ENCODE measurements around the gene ZNF385A. TPM values are rescaled to one million over a fixed set of nuclear protein-coding genes. Genes with fewer than 3 reads are reported as not detected.
A peak's percentile ranks its signal among the peaks of the same experiment; 100 is the strongest.

Gene ZNF385A
- total and polyA plus RNA-seq, 4 donors: 4.1 to 27.6 (median 16.8) TPM

DNA sequence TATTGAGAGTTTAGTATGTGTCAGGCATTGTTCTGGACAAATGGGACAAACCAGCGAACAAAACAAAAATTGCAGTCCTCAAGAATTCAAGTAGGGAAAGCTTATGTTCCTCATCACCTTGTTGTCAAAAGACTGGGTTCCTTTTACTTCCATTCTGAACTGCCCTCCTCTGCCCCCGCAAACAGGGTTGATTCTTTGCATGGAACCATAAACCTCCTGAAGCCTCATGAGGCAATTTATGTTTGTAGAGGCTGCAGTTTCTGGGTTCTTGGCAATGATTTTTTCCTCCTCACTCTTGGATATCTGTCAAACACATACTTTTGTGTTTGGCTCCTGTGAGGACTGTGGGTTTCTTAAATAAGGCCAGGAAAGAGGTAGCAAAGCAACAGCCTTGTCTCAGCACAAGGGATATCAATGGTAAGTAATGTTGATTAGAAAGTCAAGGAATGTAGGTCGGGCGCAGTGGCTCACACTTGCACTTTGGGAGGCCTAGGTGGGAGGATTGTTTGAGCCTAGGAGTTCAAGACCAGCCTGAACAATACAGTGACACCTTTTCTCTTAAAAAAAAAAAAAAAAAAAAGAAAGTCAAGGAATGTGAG, 45.7 kb downstream of the ZNF385A start:
- 6 to 11% methylated on average over 4 of the region's 4 CpGs for whole genome bisulfite sequencing, 2 donors
- Histone ChIP-seq H3K9me3 (ENCODE audit: control insufficient read depth, low read length) (no peaks in the 10 kb centered on the region), H3K36me3 (ENCODE audit: control insufficient read depth in 1 of 2, insufficient read depth in 2 of 2, low read length in 1 of 2) (peaks cover 4 to 10% of the 10 kb centered on the region in 2 donors), H3K4me3 (ENCODE audit: low read length in 2 of 2) (no peak overlapping the region), H3K4me1 (ENCODE audit: control insufficient read depth in 1 of 2, insufficient read depth in 2 of 2, low read length in 2 of 2) (peaks cover 2 to 4% of the 10 kb centered on the region in 2 donors), H3K27me3 (ENCODE audit: control insufficient read depth in 1 of 2, insufficient read depth in 2 of 2, low read length in 1 of 2) (no peaks in the 10 kb centered on the region), H3K27ac (ENCODE audit: low read depth in 1 of 2, low read length in 2 of 2) (no peak overlapping the region)
- no peak for DNase-seq
- ATAC-seq (ENCODE audit: low FRiP score): no peak
- intact Hi-C loops (cut with DNase I): no loop called here

- intact Hi-C loops (cut with DNase I): loop anchor here in 1 of 2 donors (2.0 kb wide), 1 partner anchor 21 kb away; no protein-coding TSS in a partner anchor
- 6 to 14% methylated on average over 3 of the region's 3 CpGs for WGBS, 2 donors
- peak overlapping the region in 1 of 2 donors; percentile 41 for H3K27ac ChIP-seq (ENCODE audit: low read depth in 1 of 2, low read length in 2 of 2)
- H3K36me3 ChIP-seq (ENCODE audit: control insufficient read depth in 1 of 2, insufficient read depth in 2 of 2, low read length in 1 of 2): peaks cover 2 to 5% of the 10 kb centered on the region in 2 donors
- no peak overlapping the region for H3K4me3 ChIP-seq (ENCODE audit: low read length in 2 of 2)
- ATAC-seq (ENCODE audit: low FRiP score) (peak; percentile 54), DNase-seq (peak in 1 of 2 donors; percentile 75)
- H3K27me3 ChIP-seq (ENCODE audit: control insufficient read depth in 1 of 2, insufficient read depth in 2 of 2, low read length in 1 of 2): no peaks in the 10 kb centered on the region
- H3K4me1 ChIP-seq (ENCODE audit: control insufficient read depth in 1 of 2, insufficient read depth in 2 of 2, low read length in 2 of 2): peaks cover 2 to 4% of the 10 kb centered on the region in 2 donors
- H3K9me3 ChIP-seq (ENCODE audit: control insufficient read depth, low read length): no peaks in the 10 kb centered on the region
These were observed 46.5 kb downstream of the ZNF385A start for GRCh38 chr12:54337854-54338650.

DNA sequence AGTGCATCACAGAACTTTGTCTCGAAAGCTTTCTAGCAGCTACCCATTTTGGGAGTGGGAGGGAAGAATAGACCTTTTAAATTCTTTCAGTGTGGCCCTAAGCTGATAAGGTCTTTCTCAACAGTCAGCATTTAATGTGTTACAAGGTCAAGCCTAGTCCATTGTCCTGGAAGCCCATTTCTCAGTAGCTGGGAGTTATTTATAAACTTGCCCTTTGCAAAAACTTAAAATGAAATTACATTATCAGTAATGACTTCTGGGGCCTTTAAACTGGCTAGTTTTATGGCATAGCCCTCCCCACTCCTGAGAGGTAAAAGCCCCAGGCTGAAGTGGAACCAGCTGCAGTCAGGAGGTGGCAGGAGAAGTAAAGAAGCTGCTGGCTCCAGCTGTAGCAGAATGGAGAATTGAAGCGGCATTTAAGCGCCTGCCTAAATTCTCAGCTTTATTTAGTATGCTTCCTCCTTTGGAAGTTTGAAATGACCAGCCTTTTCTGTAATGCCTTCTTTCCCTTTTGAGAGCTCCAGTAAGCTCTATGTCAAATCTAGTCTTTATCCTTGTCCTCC, 47.2 kb downstream of the ZNF385A start:
- Histone ChIP-seq H3K27ac (ENCODE audit: low read depth in 1 of 2, low read length in 2 of 2) (no peak overlapping the region), H3K4me3 (ENCODE audit: low read length in 2 of 2) (no peak overlapping the region), H3K27me3 (ENCODE audit: control insufficient read depth in 1 of 2, insufficient read depth in 2 of 2, low read length in 1 of 2) (no peaks in the 10 kb centered on the region), H3K4me1 (ENCODE audit: control insufficient read depth in 1 of 2, insufficient read depth in 2 of 2, low read length in 2 of 2) (peaks cover 2 to 4% of the 10 kb centered on the region in 2 donors), H3K36me3 (ENCODE audit: control insufficient read depth in 1 of 2, insufficient read depth in 2 of 2, low read length in 1 of 2) (peaks cover 2 to 4% of the 10 kb centered on the region in 2 donors), H3K9me3 (ENCODE audit: control insufficient read depth, low read length) (no peaks in the 10 kb centered on the region)
- WGBS, 2 donors: 9 to 13% methylated on average over 3 of the region's 3 CpGs
- DNase-seq (no peak), ATAC-seq (ENCODE audit: low FRiP score) (peak; percentile 62)
- intact Hi-C loops (cut with DNase I): loop anchor here in 1 of 2 donors (2.0 kb wide), 1 partner anchor 21 kb away; no protein-coding TSS in a partner anchor

DNA sequence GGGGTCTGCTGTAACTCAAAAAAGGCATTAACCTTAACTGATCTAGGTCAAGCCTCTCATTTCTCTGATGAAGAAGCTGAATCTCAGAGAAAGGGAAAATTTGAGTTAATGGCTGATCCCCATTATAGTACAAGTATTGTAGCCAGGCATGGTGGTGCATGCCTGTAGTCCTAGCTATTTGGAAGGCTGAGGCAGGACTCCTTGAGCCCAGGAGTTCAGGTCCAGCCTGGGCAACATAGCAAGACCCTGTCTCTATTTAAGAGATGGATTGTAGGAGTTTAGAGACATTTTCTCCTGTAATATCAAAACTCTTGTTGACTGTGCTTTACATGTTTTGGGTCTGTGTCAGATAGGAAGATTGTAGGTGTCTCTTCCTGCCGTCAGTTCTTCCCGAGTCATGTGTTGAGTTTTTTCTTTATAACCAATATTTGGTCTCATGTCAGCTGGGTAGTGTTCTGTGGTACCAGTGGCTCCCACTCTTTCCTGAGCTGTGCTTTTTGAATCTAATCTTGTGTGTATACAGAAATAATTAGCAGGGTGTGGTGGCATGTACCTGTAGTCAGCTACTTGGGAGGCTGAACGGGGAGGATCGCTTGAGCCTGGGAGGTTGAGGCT, 51.0 kb downstream of the ZNF385A start:
- H3K9me3 ChIP-seq (ENCODE audit: control insufficient read depth, low read length): no peaks in the 10 kb centered on the region
- peaks cover 0 to 1% of the 10 kb centered on the region in 2 donors for H3K36me3 ChIP-seq (ENCODE audit: control insufficient read depth in 1 of 2, insufficient read depth in 2 of 2, low read length in 1 of 2)
- intact Hi-C loops (cut with DNase I): no loop called here
- no peaks in the 10 kb centered on the region for H3K27me3 ChIP-seq (ENCODE audit: control insufficient read depth in 1 of 2, insufficient read depth in 2 of 2, low read length in 1 of 2)
- ATAC-seq (ENCODE audit: low FRiP score): no peak
- no peak overlapping the region for H3K4me3 ChIP-seq (ENCODE audit: low read length in 2 of 2)
- H3K4me1 ChIP-seq (ENCODE audit: control insufficient read depth in 1 of 2, insufficient read depth in 2 of 2, low read length in 2 of 2): peaks cover 0 to 2% of the 10 kb centered on the region in 2 donors
- 95 to 96% methylated on average over 4 of the region's 4 CpGs for WGBS, 2 donors
- no peak overlapping the region for H3K27ac ChIP-seq (ENCODE audit: low read depth in 1 of 2, low read length in 2 of 2)
- DNase-seq: no peak

DNA sequence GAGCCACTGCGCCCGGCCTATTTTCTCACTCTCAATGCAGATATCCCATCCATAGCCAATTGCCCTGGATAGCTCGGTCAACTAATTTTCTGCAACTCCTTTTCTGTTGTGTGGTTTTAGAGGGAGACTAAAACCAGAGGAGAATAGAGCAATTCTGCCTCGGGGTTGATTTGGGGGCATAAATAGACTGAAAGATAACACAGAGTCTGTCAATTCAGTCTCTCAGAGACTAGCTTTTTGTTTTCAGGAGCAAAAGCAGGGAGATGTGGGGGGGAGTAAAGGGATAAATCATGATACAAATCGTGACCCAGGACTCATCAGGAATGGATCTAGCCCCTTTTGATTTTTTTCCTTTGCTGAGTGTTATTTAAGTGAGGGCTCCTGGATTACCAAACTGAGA, 53.1 kb downstream of the ZNF385A start:
- peaks cover 0 to 1% of the 10 kb centered on the region in 2 donors for H3K36me3 ChIP-seq (ENCODE audit: control insufficient read depth in 1 of 2, insufficient read depth in 2 of 2, low read length in 1 of 2)
- intact Hi-C loops (cut with DNase I): no loop called here
- H3K4me3 ChIP-seq (ENCODE audit: low read length in 2 of 2): no peak overlapping the region
- DNase-seq: no peak
- no peak overlapping the region for H3K27ac ChIP-seq (ENCODE audit: low read depth in 1 of 2, low read length in 2 of 2)
- no peaks in the 10 kb centered on the region for H3K27me3 ChIP-seq (ENCODE audit: control insufficient read depth in 1 of 2, insufficient read depth in 2 of 2, low read length in 1 of 2)
- no peaks in the 10 kb centered on the region for H3K4me1 ChIP-seq (ENCODE audit: control insufficient read depth in 1 of 2, insufficient read depth in 2 of 2, low read length in 2 of 2)
- ATAC-seq (ENCODE audit: low FRiP score): no peak
- H3K9me3 ChIP-seq (ENCODE audit: control insufficient read depth, low read length): no peaks in the 10 kb centered on the region
- WGBS, 2 donors: 74 to 78% methylated on average over 5 of the region's 5 CpGs

DNA sequence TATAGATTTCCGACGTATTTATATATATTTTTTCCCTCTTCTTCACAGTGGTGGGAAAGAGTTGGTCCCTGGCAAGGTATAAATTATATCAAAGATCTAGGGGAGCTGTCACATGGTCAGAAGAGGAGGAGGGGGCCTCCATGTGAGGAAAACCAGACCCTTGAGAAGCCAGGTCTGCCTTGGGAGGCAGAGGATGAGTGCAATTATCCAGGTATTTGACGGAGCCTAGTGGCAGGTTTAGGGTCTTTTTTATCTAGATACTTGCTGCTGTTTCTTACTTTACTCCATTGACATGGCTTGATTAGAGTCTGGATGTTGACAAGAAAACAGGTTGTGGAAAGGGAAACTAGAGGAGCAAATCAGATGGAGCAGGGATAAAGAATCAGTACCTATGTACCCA, 54.1 kb downstream of the ZNF385A start:
- Histone ChIP-seq H3K36me3 (ENCODE audit: control insufficient read depth in 1 of 2, insufficient read depth in 2 of 2, low read length in 1 of 2) (peaks cover 0 to 1% of the 10 kb centered on the region in 2 donors), H3K27ac (ENCODE audit: low read depth in 1 of 2, low read length in 2 of 2) (no peak overlapping the region), H3K4me1 (ENCODE audit: control insufficient read depth in 1 of 2, insufficient read depth in 2 of 2, low read length in 2 of 2) (no peaks in the 10 kb centered on the region), H3K27me3 (ENCODE audit: control insufficient read depth in 1 of 2, insufficient read depth in 2 of 2, low read length in 1 of 2) (no peaks in the 10 kb centered on the region), H3K9me3 (ENCODE audit: control insufficient read depth, low read length) (no peaks in the 10 kb centered on the region), H3K4me3 (ENCODE audit: low read length in 2 of 2) (no peak overlapping the region)
- WGBS, 2 donors: 59 to 61% methylated on average over 3 of the region's 3 CpGs
- DNase-seq (no peak), ATAC-seq (ENCODE audit: low FRiP score) (no peak)
- intact Hi-C loops (cut with DNase I): no loop called here

DNA sequence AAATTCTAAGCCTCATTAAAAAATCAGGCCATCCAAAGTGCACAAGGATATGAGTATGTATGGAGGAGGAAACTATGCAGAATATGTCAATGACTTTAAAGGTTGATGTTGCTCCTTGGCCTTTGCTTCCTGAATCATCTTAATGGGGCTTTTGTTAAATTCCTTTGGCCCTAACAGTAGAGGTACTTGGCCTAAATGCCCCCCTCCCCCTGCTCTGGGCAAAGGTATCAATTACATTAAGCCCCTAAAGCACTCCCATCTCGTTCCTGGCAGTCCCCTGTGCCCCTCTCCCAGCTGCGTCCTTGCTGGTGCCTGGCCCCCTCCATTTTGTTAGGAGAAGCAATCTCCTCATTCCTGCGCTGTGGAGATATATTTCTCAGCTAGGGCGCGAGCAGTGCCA, 54.8 kb downstream of the ZNF385A start:
- 52% methylated on average over 5 of the region's 5 CpGs for WGBS, 2 donors
- H3K27me3 ChIP-seq (ENCODE audit: control insufficient read depth in 1 of 2, insufficient read depth in 2 of 2, low read length in 1 of 2): no peaks in the 10 kb centered on the region
- H3K27ac ChIP-seq (ENCODE audit: low read depth in 1 of 2, low read length in 2 of 2): no peak overlapping the region
- DNase-seq (no peak), ATAC-seq (ENCODE audit: low FRiP score) (no peak)
- no peaks in the 10 kb centered on the region for H3K4me1 ChIP-seq (ENCODE audit: control insufficient read depth in 1 of 2, insufficient read depth in 2 of 2, low read length in 2 of 2)
- intact Hi-C loops (cut with DNase I): no loop called here
- no peak overlapping the region for H3K4me3 ChIP-seq (ENCODE audit: low read length in 2 of 2)
- H3K9me3 ChIP-seq (ENCODE audit: control insufficient read depth, low read length): no peaks in the 10 kb centered on the region
- H3K36me3 ChIP-seq (ENCODE audit: control insufficient read depth in 1 of 2, insufficient read depth in 2 of 2, low read length in 1 of 2): peaks cover 0 to 1% of the 10 kb centered on the region in 2 donors

GRCh38 chr12:54328595-54329337, 55.8 kb downstream of the ZNF385A start:
- no peak overlapping the region for H3K27ac ChIP-seq (ENCODE audit: low read depth in 1 of 2, low read length in 2 of 2)
- intact Hi-C loops (cut with DNase I): no loop called here
- no peak overlapping the region for H3K4me3 ChIP-seq (ENCODE audit: low read length in 2 of 2)
- no peaks in the 10 kb centered on the region for H3K9me3 ChIP-seq (ENCODE audit: control insufficient read depth, low read length)
- H3K36me3 ChIP-seq (ENCODE audit: control insufficient read depth in 1 of 2, insufficient read depth in 2 of 2, low read length in 1 of 2): peaks cover 0 to 1% of the 10 kb centered on the region in 2 donors
- no peaks in the 10 kb centered on the region for H3K27me3 ChIP-seq (ENCODE audit: control insufficient read depth in 1 of 2, insufficient read depth in 2 of 2, low read length in 1 of 2)
- 66 to 75% methylated on average over 6 of the region's 6 CpGs for WGBS, 2 donors
- DNase-seq: no peak
- no peaks in the 10 kb centered on the region for H3K4me1 ChIP-seq (ENCODE audit: control insufficient read depth in 1 of 2, insufficient read depth in 2 of 2, low read length in 2 of 2)
- ATAC-seq (ENCODE audit: low FRiP score): no peak
